Activated B cell treated with CpG ODN at 0.5 μM for 24 hours (primary cell): Measurements from ENCODE around the gene SLFN14. TPM values are rescaled to one million over a fixed set of nuclear protein-coding genes. Genes with fewer than 3 reads are reported as not detected.
"Not testable (repeated sequence)": the region's sequence is repeated elsewhere in the genome, so short reads cannot be mapped to it uniquely, and the experiment has no call there.

Experiments used
- ATAC-seq: fragments of 200-7000 bp; cut with Tn5 transposase; one replicate; pipeline ENCODE4 v1.10.0; 2021; ENCODE audit warnings: low read depth, mild to moderate bottlenecking, moderate library complexity
- CTCF ChIA-PET: fragments of 350-600 bp; sonication (Branson Sonifier 250); formaldehyde crosslinking; loops from one replicate; lab custom pipeline; 2021; ENCODE audit warnings: antibody characterized with exemption; lab: Charles Lee
- POLR2A ChIA-PET: fragments of 350-600 bp; sonication (Branson Sonifier 250); formaldehyde crosslinking; loops from one replicate; lab custom pipeline; 2021; ENCODE audit warnings: antibody characterized with exemption; lab: Charles Lee
- DNase-seq: peaks from one replicate; pipeline ENCODE4 v3.0.0; 2022
- H3K27ac Mint-ChIP-seq: one replicate; pipeline ENCODE4 v1.8.0; 2020; ENCODE audit warnings: mixed read lengths
- H3K27me3 Mint-ChIP-seq: one replicate; pipeline ENCODE4 v1.8.0; 2021; ENCODE audit warnings: mixed read lengths
- H3K36me3 Mint-ChIP-seq: one replicate; pipeline ENCODE4 v1.8.0; 2021; ENCODE audit warnings: low read depth, mixed read lengths
- H3K4me1 Mint-ChIP-seq: one replicate; pipeline ENCODE4 v1.8.0; 2021; ENCODE audit warnings: mixed read lengths
- H3K4me3 Mint-ChIP-seq: one replicate; pipeline ENCODE4 v1.8.0; 2020; ENCODE audit warnings: mild to moderate bottlenecking, mixed read lengths
- H3K9me3 Mint-ChIP-seq: one replicate; pipeline ENCODE4 v1.8.0; 2020; ENCODE audit warnings: mixed read lengths
- intact Hi-C: fragments of 100-400 bp; cut with micrococcal nuclease; formaldehyde crosslinking; loops from one replicate; pipeline ENCODE4 v1.15.1; 2024
- total RNA-seq: library from RNA; stranded (reverse); gene quantifications from 2 replicates; pipeline ENCODE4 v1.2.3, GENCODE V29; 2022
- TF ChIP-seq, protein P1 (sequence below): fragments of 200-600 bp; IDR thresholded peaks from one replicate; pipeline ENCODE4 v1.8.0; 2022; ENCODE audit warnings: antibody characterized with exemption, mild to moderate bottlenecking

The SLFN14 gene
- total RNA-seq, 1 donor from 2014 or later, result not detected

DNA sequence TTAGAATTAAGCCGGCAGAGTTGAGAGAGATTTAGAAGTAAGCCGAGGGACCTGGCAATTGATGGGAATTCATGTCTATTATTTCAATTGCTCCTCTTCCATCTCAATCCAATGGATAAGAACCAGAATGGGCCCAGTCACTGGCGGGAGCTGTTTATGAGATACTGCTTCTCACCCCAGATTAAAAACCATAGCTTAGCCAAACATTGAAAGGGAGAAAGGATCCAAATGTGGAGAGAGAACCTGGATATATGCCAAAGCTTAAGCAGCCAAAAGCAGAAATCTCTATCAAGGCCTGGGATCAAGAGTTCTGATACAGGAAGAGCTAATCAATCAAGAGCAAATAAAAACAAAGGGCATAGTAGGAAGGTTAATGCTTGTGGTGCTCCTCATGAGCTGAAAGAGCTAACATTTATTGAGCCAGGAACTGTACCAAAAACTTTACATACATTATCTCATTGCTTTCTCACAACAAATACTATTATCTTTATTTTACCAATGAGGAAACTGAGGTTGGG, 26.0 kb downstream of the SLFN14 start:
- TF ChIP-seq, protein P1, sequence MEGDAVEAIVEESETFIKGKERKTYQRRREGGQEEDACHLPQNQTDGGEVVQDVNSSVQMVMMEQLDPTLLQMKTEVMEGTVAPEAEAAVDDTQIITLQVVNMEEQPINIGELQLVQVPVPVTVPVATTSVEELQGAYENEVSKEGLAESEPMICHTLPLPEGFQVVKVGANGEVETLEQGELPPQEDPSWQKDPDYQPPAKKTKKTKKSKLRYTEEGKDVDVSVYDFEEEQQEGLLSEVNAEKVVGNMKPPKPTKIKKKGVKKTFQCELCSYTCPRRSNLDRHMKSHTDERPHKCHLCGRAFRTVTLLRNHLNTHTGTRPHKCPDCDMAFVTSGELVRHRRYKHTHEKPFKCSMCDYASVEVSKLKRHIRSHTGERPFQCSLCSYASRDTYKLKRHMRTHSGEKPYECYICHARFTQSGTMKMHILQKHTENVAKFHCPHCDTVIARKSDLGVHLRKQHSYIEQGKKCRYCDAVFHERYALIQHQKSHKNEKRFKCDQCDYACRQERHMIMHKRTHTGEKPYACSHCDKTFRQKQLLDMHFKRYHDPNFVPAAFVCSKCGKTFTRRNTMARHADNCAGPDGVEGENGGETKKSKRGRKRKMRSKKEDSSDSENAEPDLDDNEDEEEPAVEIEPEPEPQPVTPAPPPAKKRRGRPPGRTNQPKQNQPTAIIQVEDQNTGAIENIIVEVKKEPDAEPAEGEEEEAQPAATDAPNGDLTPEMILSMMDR, result no peak
- Mint-ChIP-seq H3K36me3 (no peaks in the 10 kb centered on the region), H3K4me3 (no peak overlapping the region), H3K27me3 (no peaks in the 10 kb centered on the region), H3K9me3 (no peaks in the 10 kb centered on the region), H3K27ac (no peak overlapping the region), H3K4me1 (peaks cover 15% of the 10 kb centered on the region)
- intact Hi-C loops, result loop anchor here (5.0 to 10.0 kb wide), 2 partner anchors 102 to 390 kb away; partner anchors contain the start of genes NLE1, SLFN12 and UNC45B
- no peak for ATAC-seq
- POLR2A ChIA-PET, result no interaction called here
- CTCF ChIA-PET, result interaction anchor here (0.6 to 6.5 kb wide), 8 partner anchors 37 to 416 kb away, joined by 3 to 125 read pairs (median 4); partner anchors contain the start of gene SLFN11
- DNase-seq, result no peak

DNA sequence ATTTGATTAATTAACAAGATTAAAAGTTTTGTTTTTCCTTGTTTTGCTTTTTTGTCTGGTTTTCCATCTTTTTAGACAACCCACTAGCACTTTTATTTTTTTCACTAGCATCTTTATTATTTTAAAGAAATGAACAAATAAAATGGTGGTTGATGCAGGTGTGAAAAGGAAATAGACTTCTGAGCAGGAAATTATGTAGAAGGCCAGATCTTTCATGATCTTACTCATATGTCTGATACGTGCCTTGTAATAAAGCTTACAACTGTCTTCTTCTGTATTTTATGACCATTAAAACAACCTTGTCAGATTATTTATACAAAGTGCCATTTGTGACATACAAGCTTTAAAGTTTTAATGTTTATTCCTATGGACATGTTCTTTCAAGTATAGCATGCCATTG, 29.5 kb downstream of the SLFN14 start:
- no peaks in the 10 kb centered on the region for H3K36me3 Mint-ChIP-seq
- no peak for ATAC-seq

DNA sequence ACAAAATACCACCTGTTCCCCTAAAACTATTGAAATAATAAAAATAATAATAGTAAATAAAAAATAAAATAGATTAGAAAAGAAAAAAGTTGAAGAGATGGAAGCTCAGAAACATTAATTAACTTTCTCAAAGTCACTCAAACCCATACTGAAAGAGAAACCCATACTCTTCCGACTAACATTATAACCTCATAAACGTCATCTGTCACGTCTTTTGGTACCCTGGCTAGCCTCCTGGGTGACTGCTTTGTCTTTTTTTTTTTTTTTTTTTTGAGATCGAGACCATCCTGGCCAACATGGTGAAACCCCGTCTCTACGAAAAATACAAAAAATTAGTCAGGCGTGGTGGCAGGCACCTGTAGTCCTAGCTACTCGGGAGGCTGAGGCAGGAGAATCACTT, 30.8 kb downstream of the SLFN14 start:
- ATAC-seq, result no peak

More for the DNA sequence above, 29.5 kb downstream of the SLFN14 start:
- peaks cover 3% of the 10 kb centered on the region for H3K4me1 Mint-ChIP-seq
- intact Hi-C loops, result loop anchor here (10.0 kb wide), 1 partner anchor 386 kb away; the partner anchor contains the start of genes NLE1 and UNC45B
- no peak overlapping the region for H3K4me3 Mint-ChIP-seq
- peaks cover 4% of the 10 kb centered on the region for H3K27me3 Mint-ChIP-seq
- TF ChIP-seq, protein P1, result no peak
- DNase-seq, result no peak
- no peak overlapping the region for H3K27ac Mint-ChIP-seq
- POLR2A ChIA-PET, result interaction anchor here (1.4 kb wide), 1 partner anchor 218 kb away, joined by 4 read pairs; no protein-coding TSS in a partner anchor
- no peaks in the 10 kb centered on the region for H3K9me3 Mint-ChIP-seq
- CTCF ChIA-PET, result interaction anchor here (0.9 to 6.5 kb wide), 2 partner anchors 44 to 218 kb away, joined by 3 to 125 read pairs; no protein-coding TSS in a partner anchor

DNA sequence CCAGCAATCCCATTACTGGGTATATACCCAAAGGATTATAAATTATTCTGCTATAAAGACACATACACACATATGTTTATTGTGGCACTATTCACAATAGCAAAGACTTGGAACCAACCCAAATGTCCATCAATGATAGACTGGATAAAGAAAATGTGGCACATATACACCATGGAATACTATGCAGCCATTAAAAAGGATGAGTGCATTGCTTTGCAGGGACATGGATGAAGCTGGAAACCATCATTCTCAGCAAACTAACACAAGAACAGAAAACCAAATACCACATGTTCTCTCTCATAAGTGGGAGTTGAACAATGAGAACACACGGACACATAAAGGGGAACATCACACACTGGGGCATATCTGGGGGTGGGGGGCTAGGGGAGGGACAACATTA, 31.3 kb downstream of the SLFN14 start:
- H3K4me3 Mint-ChIP-seq, DNase-seq, H3K27ac Mint-ChIP-seq, POLR2A ChIA-PET, H3K9me3 Mint-ChIP-seq, intact Hi-C loops, H3K4me1 Mint-ChIP-seq, H3K27me3 Mint-ChIP-seq, H3K36me3 Mint-ChIP-seq, ATAC-seq: not testable (repeated sequence)
- CTCF ChIA-PET, result interaction anchor here (1.0 kb wide), 1 partner anchor 218 kb away, joined by 3 read pairs; no protein-coding TSS in a partner anchor

More for the DNA sequence above, 30.8 kb downstream of the SLFN14 start:
- H3K27me3 Mint-ChIP-seq, result peaks cover 5% of the 10 kb centered on the region
- no peaks in the 10 kb centered on the region for H3K36me3 Mint-ChIP-seq
- ChIA-PET POLR2A (interaction anchor here (0.6 kb wide), 1 partner anchor 193 kb away, joined by 5 read pairs; no protein-coding TSS in a partner anchor), CTCF (interaction anchor here (1.0 kb wide), 1 partner anchor 217 kb away, joined by 3 read pairs; no protein-coding TSS in a partner anchor)
- DNase-seq, result no peak
- TF ChIP-seq, protein P1, result no peak
- H3K9me3 Mint-ChIP-seq, result no peaks in the 10 kb centered on the region
- H3K27ac Mint-ChIP-seq, result no peak overlapping the region
- intact Hi-C loops, result loop anchor here (10.0 kb wide), 1 partner anchor 385 kb away; the partner anchor contains the start of genes NLE1 and UNC45B
- H3K4me3 Mint-ChIP-seq, result no peak overlapping the region
- H3K4me1 Mint-ChIP-seq, result peaks cover 3% of the 10 kb centered on the region

DNA sequence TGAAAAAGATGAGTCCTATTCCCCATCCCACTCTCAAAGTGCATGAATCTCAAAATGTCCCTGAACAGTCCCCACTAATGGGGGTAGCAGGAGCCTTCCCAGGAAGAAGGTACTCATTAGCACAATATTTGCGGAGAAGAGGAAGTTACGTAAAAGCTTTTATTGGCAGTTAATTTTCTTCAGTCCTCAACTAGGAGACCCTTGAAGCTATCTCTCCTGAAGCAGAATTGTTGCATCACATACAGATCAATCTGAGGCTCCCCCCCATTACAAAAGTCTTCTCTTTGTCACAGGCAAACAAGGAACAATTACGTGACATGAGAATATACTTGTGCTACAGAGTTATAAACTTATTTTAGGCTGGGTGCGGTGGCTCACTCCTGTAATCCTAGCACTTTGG, 37.3 kb downstream of the SLFN14 start:
- ChIA-PET POLR2A (no interaction called here), CTCF (interaction anchor here (1.0 to 1.3 kb wide), 3 partner anchors 9 to 16 kb away, joined by 3 to 4 read pairs (median 4); no protein-coding TSS in a partner anchor)
- TF ChIP-seq, protein P1, result no peak
- Mint-ChIP-seq H3K4me1 (peaks cover 5% of the 10 kb centered on the region), H3K27me3 (peaks cover 22% of the 10 kb centered on the region), H3K4me3 (no peak overlapping the region), H3K27ac (no peak overlapping the region), H3K9me3 (no peaks in the 10 kb centered on the region), H3K36me3 (no peaks in the 10 kb centered on the region)
- ATAC-seq, result no peak
- intact Hi-C loops, result no loop called here
- DNase-seq, result no peak

DNA sequence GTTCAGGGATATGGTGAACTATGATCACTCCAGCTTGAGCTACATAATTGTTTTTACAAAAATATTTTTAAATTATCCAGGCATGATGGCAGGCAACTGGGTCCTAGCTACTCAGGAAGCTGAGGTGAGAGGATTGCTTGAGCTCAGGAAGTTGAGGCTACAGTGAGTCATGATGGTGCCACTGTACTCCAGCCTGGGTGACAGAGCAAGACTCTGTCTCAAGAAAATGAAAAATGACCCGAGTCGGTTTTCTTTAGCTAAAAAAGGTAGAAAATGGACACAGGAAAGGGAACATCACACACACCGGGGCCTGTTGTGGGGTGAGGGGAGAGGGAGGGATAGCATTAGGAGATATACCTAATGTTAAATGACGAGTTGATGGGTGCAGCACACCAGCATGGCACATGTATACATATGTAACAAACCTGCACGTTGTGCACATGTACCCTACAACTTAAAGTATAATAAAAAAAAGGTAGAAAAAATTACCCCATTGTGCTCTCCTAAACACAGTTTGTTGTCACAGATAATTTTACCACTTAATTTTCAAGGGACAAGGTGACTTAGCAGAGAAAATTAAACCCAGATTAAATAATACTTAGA, 38.9 kb downstream of the SLFN14 start:
- H3K9me3 Mint-ChIP-seq, ATAC-seq, H3K27ac Mint-ChIP-seq, H3K4me3 Mint-ChIP-seq, POLR2A ChIA-PET, H3K36me3 Mint-ChIP-seq, DNase-seq, intact Hi-C loops, H3K4me1 Mint-ChIP-seq: not testable (repeated sequence)
- H3K27me3 Mint-ChIP-seq, result peaks cover 34% of the 10 kb centered on the region
- CTCF ChIA-PET, result interaction anchor here (1.2 kb wide), 1 partner anchor 209 kb away, joined by 4 read pairs; no protein-coding TSS in a partner anchor
